ENCODE results near the gene FOSL2.

FOSL2 gene

DNA sequence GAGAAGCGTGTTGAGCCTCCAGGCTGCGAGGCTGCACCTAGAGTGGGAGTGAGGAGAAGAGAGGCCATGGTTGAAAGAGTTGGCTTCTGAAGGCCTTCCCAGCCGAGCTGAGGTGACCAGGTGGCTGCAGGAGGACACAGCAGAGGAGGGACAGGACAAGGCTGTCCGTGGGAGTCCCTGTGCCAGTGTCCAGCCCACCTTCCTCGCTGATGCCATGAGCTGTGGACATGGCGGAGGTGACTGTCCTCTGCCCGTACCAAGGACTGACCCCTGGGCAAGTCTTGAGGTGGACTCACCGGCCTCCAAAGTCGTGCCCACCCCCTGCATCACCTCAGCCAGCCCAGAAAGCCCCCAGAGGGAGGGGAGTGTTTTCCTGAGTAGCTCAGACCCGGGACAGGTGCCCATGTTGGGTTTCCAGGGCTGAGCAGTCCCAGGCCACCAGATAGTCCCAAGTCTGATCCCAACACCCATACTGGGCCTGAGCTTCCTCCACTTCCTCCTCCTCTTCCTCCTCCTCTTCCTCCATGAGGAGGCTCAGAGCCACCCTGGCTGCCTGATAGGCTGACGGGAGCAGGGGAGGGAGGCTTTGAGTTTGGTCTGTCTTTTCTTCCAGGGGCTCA is 43.0 kb upstream of the FOSL2 start:
- Histone ChIP-seq H3K36me3 (ENCODE audit: insufficient read depth, low read length) (no peaks in the 10 kb centered on the region), H3K4me1 (ENCODE audit: control insufficient read depth, insufficient read depth, low read length) (peaks cover 5% of the 10 kb centered on the region), H3K27me3 (ENCODE audit: control insufficient read depth, insufficient read depth, low read length) (no peaks in the 10 kb centered on the region), H3K9ac (ENCODE audit: low read depth, low read length) (no peak overlapping the region), H3K4me2 (ENCODE audit: low read length) (no peak overlapping the region), H3K4me3 (ENCODE audit: low read length) (no peak overlapping the region), H3K9me3 (replicated peaks; ENCODE audit: low read length) (no peaks in the 10 kb centered on the region)

DNA sequence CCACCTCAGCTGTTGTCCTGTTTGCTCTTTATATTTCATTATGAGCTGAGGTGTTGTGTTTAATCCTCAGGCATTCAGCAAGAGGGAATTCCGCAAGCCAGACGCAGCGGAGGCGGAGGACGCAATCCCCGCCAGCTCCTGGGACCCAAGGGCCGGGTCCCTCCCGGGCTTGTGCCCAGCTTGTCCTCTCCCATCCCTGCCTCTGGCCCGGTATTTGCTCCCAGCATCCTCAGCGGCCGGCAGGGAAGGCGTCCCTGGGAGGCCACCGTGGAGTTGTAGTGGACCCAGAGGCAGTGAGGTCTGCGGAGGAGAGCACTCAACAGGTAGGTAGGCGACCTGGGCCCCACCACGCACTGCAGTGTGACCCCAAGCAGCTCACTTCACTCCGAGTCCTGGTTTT is 42.5 kb upstream of the FOSL2 start:
- no peaks in the 10 kb centered on the region for H3K36me3 ChIP-seq (ENCODE audit: insufficient read depth, low read length)
- no peak overlapping the region for H3K4me2 ChIP-seq (ENCODE audit: low read length)
- H3K4me3 ChIP-seq (ENCODE audit: low read length) = no peak overlapping the region
- H3K9ac ChIP-seq (ENCODE audit: low read depth, low read length) = no peak overlapping the region
- no peaks in the 10 kb centered on the region for H3K27me3 ChIP-seq (ENCODE audit: control insufficient read depth, insufficient read depth, low read length)
- H3K9me3 ChIP-seq (replicated peaks; ENCODE audit: low read length) = no peaks in the 10 kb centered on the region
- H3K4me1 ChIP-seq (ENCODE audit: control insufficient read depth, insufficient read depth, low read length) = peaks cover 5% of the 10 kb centered on the region

GRCh38 chr2:28350791-28351285 is 41.8 kb upstream of the FOSL2 start:
- no peaks in the 10 kb centered on the region for H3K27me3 ChIP-seq (ENCODE audit: control insufficient read depth, insufficient read depth, low read length)
- H3K9ac ChIP-seq (ENCODE audit: low read depth, low read length) = no peak overlapping the region
- no peak overlapping the region for H3K4me3 ChIP-seq (ENCODE audit: low read length)
- H3K9me3 ChIP-seq (replicated peaks; ENCODE audit: low read length) = no peaks in the 10 kb centered on the region
- H3K36me3 ChIP-seq (ENCODE audit: insufficient read depth, low read length) = no peaks in the 10 kb centered on the region
- H3K4me2 ChIP-seq (ENCODE audit: low read length) = no peak overlapping the region
- H3K4me1 ChIP-seq (ENCODE audit: control insufficient read depth, insufficient read depth, low read length) = peaks cover 11% of the 10 kb centered on the region

DNA sequence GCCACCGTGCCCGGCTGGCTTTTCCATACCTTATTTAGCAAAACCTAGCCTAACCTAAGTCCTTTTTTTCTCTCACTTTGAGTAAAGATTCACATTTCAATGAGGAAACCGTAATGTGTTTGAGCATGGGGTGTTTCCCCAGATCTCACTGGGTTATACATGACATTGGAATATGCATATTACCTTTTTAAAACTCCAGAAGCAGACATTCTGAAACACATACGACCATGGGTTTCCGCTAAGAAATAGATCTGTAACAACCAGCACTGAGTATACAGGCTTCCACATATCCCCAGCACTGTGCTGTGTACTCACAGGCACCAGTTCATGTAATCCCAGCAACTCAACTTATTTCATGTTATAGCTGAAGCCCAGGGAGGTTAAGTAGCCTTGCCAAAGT is 41.0 kb upstream of the FOSL2 start:
- Histone ChIP-seq H3K4me3 (ENCODE audit: low read length) (no peak overlapping the region), H3K27me3 (ENCODE audit: control insufficient read depth, insufficient read depth, low read length) (no peaks in the 10 kb centered on the region), H3K4me1 (ENCODE audit: control insufficient read depth, insufficient read depth, low read length) (peaks cover 19% of the 10 kb centered on the region), H3K4me2 (ENCODE audit: low read length) (no peak overlapping the region), H3K9me3 (replicated peaks; ENCODE audit: low read length) (no peaks in the 10 kb centered on the region), H3K9ac (ENCODE audit: low read depth, low read length) (no peak overlapping the region), H3K36me3 (ENCODE audit: insufficient read depth, low read length) (no peaks in the 10 kb centered on the region)

GRCh38 chr2:28352104-28352503 is 40.6 kb upstream of the FOSL2 start:
- no peak overlapping the region for H3K9ac ChIP-seq (ENCODE audit: low read depth, low read length)
- no peaks in the 10 kb centered on the region for H3K9me3 ChIP-seq (replicated peaks; ENCODE audit: low read length)
- no peak overlapping the region for H3K4me3 ChIP-seq (ENCODE audit: low read length)
- peaks cover 19% of the 10 kb centered on the region for H3K4me1 ChIP-seq (ENCODE audit: control insufficient read depth, insufficient read depth, low read length)
- no peak overlapping the region for H3K4me2 ChIP-seq (ENCODE audit: low read length)
- H3K36me3 ChIP-seq (ENCODE audit: insufficient read depth, low read length) = no peaks in the 10 kb centered on the region
- H3K27me3 ChIP-seq (ENCODE audit: control insufficient read depth, insufficient read depth, low read length) = no peaks in the 10 kb centered on the region

DNA sequence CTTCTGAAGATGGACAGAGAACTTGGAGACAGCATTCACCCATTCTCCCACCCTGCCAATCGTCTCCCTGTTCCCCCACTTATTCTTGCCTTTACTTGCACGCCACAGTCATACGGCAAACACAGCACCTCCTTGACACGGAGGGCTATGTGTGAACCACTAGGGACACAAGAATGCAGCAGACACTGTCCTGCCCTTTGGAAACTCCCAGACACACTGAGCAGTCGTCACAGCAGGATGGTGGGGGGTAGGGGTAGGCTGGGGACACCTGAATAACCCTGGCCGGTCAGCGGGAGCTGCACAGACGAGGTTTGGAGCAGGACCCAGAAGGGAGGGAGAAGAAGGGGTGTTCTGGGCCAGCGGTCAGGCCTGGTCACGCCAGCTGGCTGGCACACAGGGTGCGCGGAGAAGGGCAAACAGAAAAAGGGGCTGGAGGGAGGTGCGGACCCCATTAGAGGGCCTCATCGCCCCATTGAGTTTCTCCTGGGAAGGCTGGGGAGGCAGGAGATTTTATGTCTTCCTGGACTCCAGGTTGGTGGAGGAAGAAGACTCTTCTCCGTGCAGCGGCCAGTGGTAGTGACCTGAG is 40.0 kb upstream of the FOSL2 start:
- H3K4me1 ChIP-seq (ENCODE audit: control insufficient read depth, insufficient read depth, low read length) = peaks cover 20% of the 10 kb centered on the region
- no peak overlapping the region for H3K9ac ChIP-seq (ENCODE audit: low read depth, low read length)
- no peak overlapping the region for H3K4me3 ChIP-seq (ENCODE audit: low read length)
- no peaks in the 10 kb centered on the region for H3K9me3 ChIP-seq (replicated peaks; ENCODE audit: low read length)
- no peak overlapping the region for H3K4me2 ChIP-seq (ENCODE audit: low read length)
- H3K27me3 ChIP-seq (ENCODE audit: control insufficient read depth, insufficient read depth, low read length) = no peaks in the 10 kb centered on the region
- H3K36me3 ChIP-seq (ENCODE audit: insufficient read depth, low read length) = no peaks in the 10 kb centered on the region

GRCh38 chr2:28354920-28355520 is 37.6 kb upstream of the FOSL2 start:
- Histone ChIP-seq H3K27me3 (ENCODE audit: control insufficient read depth, insufficient read depth, low read length) (no peaks in the 10 kb centered on the region), H3K4me3 (ENCODE audit: low read length) (no peak overlapping the region), H3K4me2 (ENCODE audit: low read length) (no peak overlapping the region), H3K9ac (ENCODE audit: low read depth, low read length) (no peak overlapping the region), H3K4me1 (ENCODE audit: control insufficient read depth, insufficient read depth, low read length) (peaks cover 20% of the 10 kb centered on the region), H3K9me3 (replicated peaks; ENCODE audit: low read length) (no peaks in the 10 kb centered on the region), H3K36me3 (ENCODE audit: insufficient read depth, low read length) (no peaks in the 10 kb centered on the region)

DNA sequence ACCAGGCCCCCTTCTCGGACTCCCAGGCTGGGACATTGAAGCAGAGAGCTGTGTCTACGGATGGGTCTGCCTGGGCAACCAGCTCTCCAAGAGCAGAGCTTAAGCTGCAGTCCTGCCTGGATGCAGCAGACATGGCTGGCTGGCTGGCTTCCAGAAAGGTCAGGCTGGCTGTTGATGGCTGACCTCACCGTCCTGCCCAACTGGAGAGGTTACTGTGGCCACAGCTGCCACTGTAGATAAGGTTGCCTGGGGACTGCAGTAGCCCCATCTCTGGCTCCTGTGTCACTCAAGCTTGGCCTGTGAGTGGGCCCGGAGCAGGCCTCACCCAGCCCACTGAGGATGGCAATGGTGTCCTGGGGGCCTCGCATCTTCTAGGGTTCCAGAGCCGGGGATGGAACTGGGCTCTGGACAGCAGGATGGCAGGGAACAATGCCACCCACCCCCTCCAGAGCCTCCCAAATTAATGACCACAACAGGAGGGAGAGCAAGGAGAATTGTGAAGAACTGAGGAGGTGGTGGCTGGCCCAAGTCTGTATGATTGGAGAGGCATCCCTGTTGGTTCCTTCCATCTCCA is 37.0 kb upstream of the FOSL2 start:
- Histone ChIP-seq H3K4me1 (ENCODE audit: control insufficient read depth, insufficient read depth, low read length) (peaks cover 24% of the 10 kb centered on the region), H3K4me2 (ENCODE audit: low read length) (peak overlapping the region; percentile 11), H3K36me3 (ENCODE audit: insufficient read depth, low read length) (no peaks in the 10 kb centered on the region), H3K27me3 (ENCODE audit: control insufficient read depth, insufficient read depth, low read length) (no peaks in the 10 kb centered on the region), H3K9ac (ENCODE audit: low read depth, low read length) (peak overlapping the region; percentile 73), H3K9me3 (replicated peaks; ENCODE audit: low read length) (no peaks in the 10 kb centered on the region), H3K4me3 (ENCODE audit: low read length) (no peak overlapping the region)

- Histone ChIP-seq H3K27me3 (ENCODE audit: control insufficient read depth, insufficient read depth, low read length) (no peaks in the 10 kb centered on the region), H3K4me1 (ENCODE audit: control insufficient read depth, insufficient read depth, low read length) (peaks cover 31% of the 10 kb centered on the region), H3K4me3 (ENCODE audit: low read length) (no peak overlapping the region), H3K9me3 (replicated peaks; ENCODE audit: low read length) (no peaks in the 10 kb centered on the region), H3K36me3 (ENCODE audit: insufficient read depth, low read length) (no peaks in the 10 kb centered on the region), H3K4me2 (ENCODE audit: low read length) (peak overlapping the region; percentile 12), H3K9ac (ENCODE audit: low read depth, low read length) (peak overlapping the region; percentile 73)
Observed at GRCh38 chr2:28356095-28356911, 36.4 kb upstream of the FOSL2 start.

DNA sequence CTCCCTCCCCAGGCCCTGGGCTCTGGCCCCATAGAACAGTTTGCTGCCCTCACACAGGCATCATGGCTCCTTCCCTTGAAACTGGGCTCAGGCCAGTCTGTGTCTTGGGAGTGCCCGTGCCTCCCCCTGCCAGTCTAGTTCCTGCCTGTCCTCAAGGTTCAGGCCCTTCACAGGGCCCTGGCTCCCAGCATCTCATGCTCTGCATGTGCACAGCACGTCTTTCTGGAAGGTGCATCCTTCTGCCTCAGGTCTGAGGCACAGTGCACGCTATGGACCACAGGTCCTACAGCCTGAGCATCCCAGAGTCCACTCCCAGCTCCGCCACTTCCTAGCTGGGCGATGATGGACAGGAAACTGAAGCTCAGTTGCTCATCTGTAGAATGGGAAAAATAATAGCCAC is 35.6 kb upstream of the FOSL2 start:
- no peaks in the 10 kb centered on the region for H3K9me3 ChIP-seq (replicated peaks; ENCODE audit: low read length)
- H3K9ac ChIP-seq (ENCODE audit: low read depth, low read length) = peak overlapping the region; percentile 73
- H3K36me3 ChIP-seq (ENCODE audit: insufficient read depth, low read length) = no peaks in the 10 kb centered on the region
- H3K4me1 ChIP-seq (ENCODE audit: control insufficient read depth, insufficient read depth, low read length) = peaks cover 34% of the 10 kb centered on the region
- H3K27me3 ChIP-seq (ENCODE audit: control insufficient read depth, insufficient read depth, low read length) = no peaks in the 10 kb centered on the region
- H3K4me3 ChIP-seq (ENCODE audit: low read length) = no peak overlapping the region
- H3K4me2 ChIP-seq (ENCODE audit: low read length) = no peak overlapping the region

DNA sequence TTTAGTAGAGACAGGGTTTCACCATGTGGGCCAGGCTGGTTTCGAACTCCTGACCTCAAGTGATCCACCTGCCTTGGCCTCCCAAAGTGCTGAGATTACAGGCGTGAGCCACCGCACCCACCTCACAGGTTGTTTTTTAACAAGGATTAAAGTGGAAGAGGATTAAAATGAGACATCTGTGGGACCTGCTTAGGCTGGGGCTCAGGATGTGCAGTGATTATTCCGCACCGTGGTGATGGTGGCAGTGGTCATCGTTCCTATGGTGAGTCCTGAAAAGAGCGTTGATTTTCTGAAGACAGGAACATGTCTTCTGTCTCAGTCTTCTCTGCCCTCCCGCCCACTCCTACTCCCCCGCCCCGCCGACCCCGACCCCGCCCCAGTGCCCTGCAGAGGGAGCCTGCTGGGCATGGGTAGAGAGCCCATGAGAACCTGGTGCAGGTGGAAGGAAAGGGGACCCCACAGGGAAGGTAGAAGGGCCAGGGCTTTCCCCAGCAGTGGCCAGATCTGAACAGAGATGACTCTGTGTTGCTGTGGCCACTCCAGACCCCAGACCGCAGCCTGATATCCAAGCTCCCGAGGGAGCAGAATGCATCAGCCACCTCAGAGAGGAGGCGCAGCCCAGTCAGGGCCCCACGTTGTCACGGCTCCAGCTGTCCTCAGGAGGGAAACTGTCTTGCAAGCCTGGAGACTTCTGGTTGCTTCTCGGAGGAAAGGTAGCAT is 34.5 kb upstream of the FOSL2 start:
- Histone ChIP-seq H3K27me3 (ENCODE audit: control insufficient read depth, insufficient read depth, low read length) (no peaks in the 10 kb centered on the region), H3K4me3 (ENCODE audit: low read length) (no peak overlapping the region), H3K4me1 (ENCODE audit: control insufficient read depth, insufficient read depth, low read length) (peaks cover 34% of the 10 kb centered on the region), H3K9ac (ENCODE audit: low read depth, low read length) (no peak overlapping the region), H3K4me2 (ENCODE audit: low read length) (no peak overlapping the region), H3K36me3 (ENCODE audit: insufficient read depth, low read length) (no peaks in the 10 kb centered on the region), H3K9me3 (replicated peaks; ENCODE audit: low read length) (no peaks in the 10 kb centered on the region)
